Activated T-cell treated with anti-CD3 and anti-CD28 coated beads, Interleukin-2, amount 50 U/mL, for 72 hours (primary cell): ENCODE measurements around the gene NDUFV1. TPM values are rescaled to one million over a fixed set of nuclear protein-coding genes. Genes with fewer than 3 reads are reported as not detected.

Source experiments
- ATAC-seq, 2 donors: fragments of 150-1000 bp; cut with Tn5 transposase; replicated peaks in 1 of 2; 2 replicates each; pipeline ENCODE4 v1.10.0; 2021; ENCODE audit warnings: moderate library complexity in 2 of 2, mild to moderate bottlenecking in 1 of 2
- DNase-seq, 2 donors: peaks; one replicate each; pipeline ENCODE4 v3.0.0; 2021 to 2022; ENCODE audit warnings: mixed read lengths in 1 of 2
- H3K27ac Mint-ChIP-seq: one replicate; pipeline ENCODE4 v1.8.0; 2022; ENCODE audit warnings: mild to moderate bottlenecking, moderate library complexity, mixed read lengths
- H3K27me3 Mint-ChIP-seq: one replicate; pipeline ENCODE4 v1.8.0; 2022; ENCODE audit warnings: low read depth, mixed read lengths
- H3K36me3 Mint-ChIP-seq, 2 donors: one replicate each; pipeline ENCODE4 v1.8.0; 2022; ENCODE audit warnings: mixed read lengths in 2 of 2, mild to moderate bottlenecking in 1 of 2; ENCODE audit not compliant: insufficient read depth in 2 of 2
- H3K4me1 Mint-ChIP-seq: one replicate; pipeline ENCODE4 v1.8.0; 2022; ENCODE audit warnings: low read depth, mixed read lengths
- H3K4me3 Mint-ChIP-seq, 2 donors: one replicate each; pipeline ENCODE4 v1.8.0; 2022; ENCODE audit warnings: mild to moderate bottlenecking in 2 of 2, mixed read lengths in 2 of 2, moderate library complexity in 2 of 2
- H3K9me3 Mint-ChIP-seq, 2 donors: one replicate each; pipeline ENCODE4 v1.8.0; 2022; ENCODE audit warnings: mixed read lengths in 2 of 2
- total RNA-seq, 2 donors: library from RNA; stranded (reverse); gene quantifications; one replicate each; pipeline ENCODE4 v1.2.3, GENCODE V29; 2022

NDUFV1 gene
- total RNA-seq, 2 donors from 2014 or later, result 220 to 244 TPM

DNA sequence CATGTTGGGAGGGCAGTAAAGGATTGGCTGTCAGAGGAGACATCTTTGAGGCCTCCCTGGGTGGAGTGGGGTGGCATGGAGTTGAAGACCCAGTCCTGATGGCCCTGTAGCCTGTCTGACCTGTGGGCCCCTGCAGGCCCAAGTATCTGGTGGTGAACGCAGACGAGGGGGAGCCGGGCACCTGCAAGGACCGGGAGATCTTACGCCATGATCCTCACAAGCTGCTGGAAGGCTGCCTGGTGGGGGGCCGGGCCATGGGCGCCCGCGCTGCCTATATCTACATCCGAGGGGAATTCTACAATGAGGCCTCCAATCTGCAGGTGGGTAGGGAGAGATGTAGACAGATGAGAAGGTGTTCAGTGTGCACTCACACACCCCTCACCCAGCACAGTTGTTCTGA lies 2.6 kb downstream of the NDUFV1 start:
- DNase-seq (no peak), ATAC-seq (no peak)
- Mint-ChIP-seq H3K4me3 (no peak overlapping the region), H3K9me3 (no peaks in the 10 kb centered on the region), H3K27ac (no peak overlapping the region), H3K36me3 (peaks cover 3 to 14% of the 10 kb centered on the region in 2 donors), H3K4me1 (peaks cover 46% of the 10 kb centered on the region), H3K27me3 (no peaks in the 10 kb centered on the region)

DNA sequence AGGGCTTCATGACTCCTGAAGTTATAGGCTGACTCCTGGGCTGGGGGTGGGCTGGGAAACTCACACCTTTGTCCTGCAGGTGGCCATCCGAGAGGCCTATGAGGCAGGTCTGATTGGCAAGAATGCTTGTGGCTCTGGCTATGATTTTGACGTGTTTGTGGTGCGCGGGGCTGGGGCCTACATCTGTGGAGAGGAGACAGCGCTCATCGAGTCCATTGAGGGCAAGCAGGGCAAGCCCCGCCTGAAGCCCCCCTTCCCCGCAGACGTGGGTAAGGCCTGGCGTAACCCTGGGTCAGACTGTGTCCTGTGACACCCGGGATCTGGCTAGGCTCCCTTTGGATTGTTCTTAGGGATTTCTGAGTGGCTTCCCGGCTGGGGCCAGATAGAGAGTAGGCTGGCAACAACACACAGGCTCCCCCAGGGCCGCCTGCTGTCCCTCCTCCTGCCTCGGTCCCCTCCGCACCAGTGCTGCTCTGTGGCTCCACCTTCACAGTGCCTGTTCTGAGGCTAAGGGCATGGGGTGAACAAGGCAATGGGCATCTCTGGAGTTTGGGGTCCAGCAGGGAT lies 3.6 kb downstream of the NDUFV1 start:
- peaks cover 57% of the 10 kb centered on the region for H3K4me1 Mint-ChIP-seq
- ATAC-seq, result no peak
- H3K27ac Mint-ChIP-seq, result no peak overlapping the region
- H3K27me3 Mint-ChIP-seq, result no peaks in the 10 kb centered on the region
- H3K36me3 Mint-ChIP-seq, result peaks cover 3 to 14% of the 10 kb centered on the region in 2 donors
- DNase-seq, result no peak
- no peaks in the 10 kb centered on the region for H3K9me3 Mint-ChIP-seq
- H3K4me3 Mint-ChIP-seq, result no peak overlapping the region

DNA sequence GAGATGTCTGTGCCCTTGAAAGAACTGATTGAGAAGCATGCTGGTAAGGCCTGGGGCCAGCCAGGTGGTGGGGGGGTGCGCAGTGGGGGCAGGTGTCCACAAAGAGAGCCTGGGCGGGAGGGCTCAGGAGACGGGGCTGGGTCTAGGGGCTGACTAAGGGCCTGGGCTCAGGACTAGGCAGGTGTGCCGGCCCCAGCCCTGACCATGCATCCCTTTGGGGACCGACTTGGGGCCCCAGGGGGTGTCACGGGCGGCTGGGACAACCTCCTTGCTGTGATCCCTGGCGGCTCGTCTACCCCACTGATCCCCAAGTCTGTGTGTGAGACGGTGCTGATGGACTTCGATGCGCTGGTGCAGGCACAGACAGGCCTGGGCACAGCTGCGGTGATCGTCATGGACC lies 4.4 kb downstream of the NDUFV1 start:
- peaks cover 59% of the 10 kb centered on the region for H3K4me1 Mint-ChIP-seq

DNA sequence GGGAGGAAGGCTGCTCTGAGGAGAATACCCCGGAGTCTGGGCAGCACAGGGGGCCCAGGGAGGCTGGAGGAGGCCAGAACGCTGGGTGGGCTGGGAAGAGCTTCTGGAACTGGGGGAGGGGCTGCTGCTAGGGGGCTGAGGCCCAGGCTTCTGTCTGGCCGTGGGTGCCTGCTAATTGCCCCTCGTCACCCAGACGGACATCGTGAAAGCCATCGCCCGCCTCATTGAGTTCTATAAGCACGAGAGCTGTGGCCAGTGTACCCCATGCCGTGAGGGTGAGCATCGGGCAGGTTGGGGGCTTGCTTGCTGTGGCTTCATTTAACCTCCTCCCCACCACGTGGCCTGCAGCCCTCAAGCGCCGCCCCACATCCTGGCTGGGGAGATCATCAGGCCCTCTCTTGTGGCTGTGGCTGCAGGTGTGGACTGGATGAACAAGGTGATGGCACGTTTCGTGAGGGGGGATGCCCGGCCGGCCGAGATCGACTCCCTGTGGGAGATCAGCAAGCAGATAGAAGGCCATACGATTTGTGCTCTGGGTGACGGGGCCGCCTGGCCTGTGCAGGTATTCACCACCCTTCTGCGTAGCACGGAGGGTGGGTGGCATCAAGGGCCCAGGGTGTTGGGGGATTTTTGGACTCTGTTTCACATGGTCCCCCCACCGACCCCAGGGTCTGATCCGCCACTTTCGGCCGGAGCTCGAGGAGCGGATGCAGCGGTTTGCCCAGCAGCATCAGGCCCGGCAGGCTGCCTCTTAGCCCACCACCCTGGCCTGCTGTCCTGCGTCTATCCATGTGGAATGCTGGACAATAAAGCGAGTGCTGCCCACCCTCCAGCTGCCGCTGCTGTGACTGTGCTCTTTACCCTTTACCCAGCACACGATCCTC lies 5.2 kb downstream of the NDUFV1 start:
- peaks cover 61% of the 10 kb centered on the region for H3K4me1 Mint-ChIP-seq
- ATAC-seq, result no peak
- no peak overlapping the region for H3K27ac Mint-ChIP-seq
- peaks cover 3 to 14% of the 10 kb centered on the region in 2 donors for H3K36me3 Mint-ChIP-seq
- no peak overlapping the region for H3K4me3 Mint-ChIP-seq
- H3K27me3 Mint-ChIP-seq, result no peaks in the 10 kb centered on the region
- no peaks in the 10 kb centered on the region for H3K9me3 Mint-ChIP-seq
- DNase-seq, result no peak

More for the DNA sequence above, 4.4 kb downstream of the NDUFV1 start:
- H3K9me3 Mint-ChIP-seq, result no peaks in the 10 kb centered on the region
- H3K36me3 Mint-ChIP-seq, result peaks cover 3 to 14% of the 10 kb centered on the region in 2 donors
- no peak overlapping the region for H3K4me3 Mint-ChIP-seq
- ATAC-seq (no peak), DNase-seq (no peak)
- H3K27ac Mint-ChIP-seq, result no peak overlapping the region
- no peaks in the 10 kb centered on the region for H3K27me3 Mint-ChIP-seq

DNA sequence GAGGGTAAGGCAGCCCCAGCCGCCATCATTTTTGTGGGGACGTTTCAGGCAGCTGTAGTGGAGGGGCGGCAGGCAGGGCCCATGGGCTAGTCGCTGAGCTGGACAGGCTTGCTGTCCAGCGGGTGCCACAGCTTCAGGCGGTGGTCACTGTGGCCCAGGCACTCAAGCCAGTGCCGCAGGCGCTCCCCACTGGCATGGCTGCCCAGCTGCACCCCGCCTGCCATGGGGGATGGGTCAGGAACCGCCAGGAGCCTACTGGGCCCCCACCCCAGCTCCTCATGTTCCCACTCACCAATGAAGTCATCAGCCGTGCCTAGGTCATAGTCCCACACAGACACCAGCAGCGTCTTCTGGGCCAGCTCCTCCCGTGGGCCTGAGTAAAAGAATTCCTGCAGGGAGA lies 6.0 kb downstream of the NDUFV1 start:
- H3K4me1 Mint-ChIP-seq, result peaks cover 57% of the 10 kb centered on the region
- peaks cover 2 to 14% of the 10 kb centered on the region in 2 donors for H3K36me3 Mint-ChIP-seq
- H3K4me3 Mint-ChIP-seq, result no peak overlapping the region
- no peak overlapping the region for H3K27ac Mint-ChIP-seq
- DNase-seq (no peak), ATAC-seq (no peak)
- H3K9me3 Mint-ChIP-seq, result no peaks in the 10 kb centered on the region
- H3K27me3 Mint-ChIP-seq, result no peaks in the 10 kb centered on the region

DNA sequence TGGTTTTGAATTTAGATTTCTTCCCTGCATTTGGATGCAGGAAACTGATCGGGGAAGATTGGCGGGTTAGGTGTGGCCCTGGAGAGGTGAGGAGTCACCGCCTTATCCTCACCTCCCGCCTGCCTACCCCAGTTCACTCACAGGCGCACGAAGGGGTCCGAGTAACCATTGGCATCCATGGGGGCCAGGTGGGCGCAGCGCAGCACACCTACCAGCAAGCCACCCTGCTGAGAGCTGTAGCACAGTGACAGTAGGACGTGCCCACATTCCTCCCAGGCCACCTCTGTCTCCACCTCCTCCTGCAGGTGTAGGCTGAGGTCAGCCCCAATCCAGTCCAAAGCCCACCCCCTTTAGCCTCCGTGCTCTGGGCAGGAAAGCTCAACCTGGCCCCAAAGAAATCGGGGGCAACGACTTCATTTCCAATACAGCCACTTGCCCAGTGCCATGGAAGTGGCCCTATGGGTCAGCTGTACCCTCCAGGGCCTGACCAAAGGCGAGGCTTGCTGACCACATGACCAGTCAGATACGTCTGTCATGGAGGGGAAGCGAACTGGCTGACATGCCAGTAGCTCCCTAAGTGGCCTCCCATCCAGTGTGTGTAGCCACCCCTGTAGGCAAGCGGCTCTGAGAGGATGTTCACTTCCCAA lies 6.7 kb downstream of the NDUFV1 start:
- Mint-ChIP-seq H3K27me3 (no peaks in the 10 kb centered on the region), H3K4me3 (peak overlapping the region; percentile 81 to 86), H3K4me1 (peaks cover 50% of the 10 kb centered on the region), H3K27ac (peak overlapping the region; percentile 97), H3K36me3 (peaks cover under 1 to 13% of the 10 kb centered on the region in 2 donors), H3K9me3 (no peaks in the 10 kb centered on the region)
- ATAC-seq (no peak), DNase-seq (no peak)

DNA sequence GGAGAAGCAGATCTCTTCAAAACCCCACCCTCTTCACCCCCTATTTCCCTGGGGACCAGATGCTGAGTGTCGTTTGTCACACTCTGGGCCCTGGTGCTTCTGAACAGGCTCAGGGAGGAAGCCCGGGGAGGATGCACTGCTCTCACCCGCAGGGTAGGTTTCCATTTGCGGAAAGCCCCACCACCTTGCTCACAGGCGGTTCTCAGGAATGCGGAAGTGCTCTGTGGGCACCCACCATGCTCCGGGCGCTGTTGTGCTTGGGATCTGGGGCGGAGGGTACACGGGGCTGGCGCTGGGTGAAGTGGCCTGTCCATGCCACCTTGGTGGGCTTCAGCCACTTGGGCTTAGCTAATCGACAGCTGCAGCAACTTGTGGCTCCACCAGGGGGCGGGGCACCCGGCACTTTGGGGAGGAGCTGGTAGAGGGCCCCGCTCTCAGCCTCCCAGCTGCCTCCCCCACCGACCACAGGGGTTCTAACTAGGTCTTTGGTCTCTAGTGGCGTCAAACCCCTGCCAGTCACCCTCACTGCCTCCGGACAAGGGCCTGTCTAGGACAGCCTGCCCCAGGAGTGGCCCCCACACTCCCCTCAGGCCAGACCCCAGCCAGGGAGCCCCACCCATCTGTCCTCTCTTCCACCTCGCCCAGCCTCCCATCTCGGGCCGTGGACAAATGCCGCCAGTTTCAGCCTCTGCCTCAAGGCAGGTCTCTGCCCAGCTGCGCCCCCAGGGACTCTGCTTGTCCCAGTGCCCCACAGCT lies 7.4 kb downstream of the NDUFV1 start:
- Mint-ChIP-seq H3K4me1 (peaks cover 43% of the 10 kb centered on the region), H3K27ac (peak overlapping the region; percentile 97), H3K36me3 (peaks cover 0 to 6% of the 10 kb centered on the region in 2 donors), H3K4me3 (peak overlapping the region; percentile 81 to 86), H3K9me3 (no peaks in the 10 kb centered on the region), H3K27me3 (no peaks in the 10 kb centered on the region)
- ATAC-seq, result peak; percentile 89 to 90
- peak; percentile 85 to 86 for DNase-seq

DNA sequence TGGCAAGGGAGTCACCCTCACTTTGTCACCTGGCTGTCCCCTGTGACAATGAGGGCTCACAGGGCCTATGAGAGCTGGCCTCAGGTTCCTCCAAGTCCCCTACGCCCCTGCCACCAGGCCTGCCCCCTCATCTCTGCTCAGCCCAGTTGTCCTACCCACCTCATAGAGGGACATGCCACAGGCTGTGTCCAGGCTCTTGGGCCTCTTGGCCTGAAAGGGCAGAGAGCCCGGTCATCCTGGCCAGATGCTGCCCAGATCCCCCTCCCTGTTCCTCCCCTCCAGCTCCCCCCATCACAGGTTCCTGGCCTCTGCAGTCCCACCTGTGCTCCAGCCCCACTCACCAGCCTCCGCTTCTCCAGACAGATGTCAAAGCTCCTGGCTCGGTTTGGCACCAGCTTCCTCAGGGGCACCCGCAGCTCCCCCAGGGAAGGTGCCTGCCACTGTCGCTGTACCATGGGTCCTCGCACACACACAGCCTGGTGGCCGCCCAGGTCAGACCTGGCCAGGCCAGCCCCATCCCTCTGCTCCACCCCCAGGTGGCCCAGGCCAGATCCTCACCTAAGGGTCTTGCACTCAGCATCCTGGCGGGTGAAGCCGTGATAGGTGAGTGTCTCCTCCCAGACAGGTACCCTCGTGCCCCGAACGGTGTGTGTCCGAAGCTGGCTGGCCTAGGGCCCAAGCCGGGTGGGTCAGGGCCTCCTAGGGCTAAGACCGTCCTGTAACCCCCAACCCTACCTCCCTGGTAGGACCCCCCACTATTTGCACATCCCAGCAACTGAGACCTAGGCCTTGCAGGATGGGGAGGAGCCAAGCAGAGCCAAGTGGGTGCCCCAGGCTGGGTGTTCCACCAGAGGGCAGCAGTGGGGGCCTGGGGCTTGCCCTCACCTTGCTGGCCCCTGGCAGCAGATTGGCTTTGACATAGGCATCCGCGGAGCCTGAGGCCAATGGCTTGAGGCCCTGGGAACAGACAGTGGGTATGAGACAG lies 8.3 kb downstream of the NDUFV1 start:
- ATAC-seq (peak; percentile 45 to 59), DNase-seq (peak; percentile 81 to 87)
- Mint-ChIP-seq H3K27me3 (no peaks in the 10 kb centered on the region), H3K4me3 (peak overlapping the region; percentile 81 to 86), H3K27ac (peak overlapping the region; percentile 97), H3K36me3 (peaks cover 0 to 4% of the 10 kb centered on the region in 2 donors), H3K4me1 (peaks cover 38% of the 10 kb centered on the region), H3K9me3 (no peaks in the 10 kb centered on the region)

DNA sequence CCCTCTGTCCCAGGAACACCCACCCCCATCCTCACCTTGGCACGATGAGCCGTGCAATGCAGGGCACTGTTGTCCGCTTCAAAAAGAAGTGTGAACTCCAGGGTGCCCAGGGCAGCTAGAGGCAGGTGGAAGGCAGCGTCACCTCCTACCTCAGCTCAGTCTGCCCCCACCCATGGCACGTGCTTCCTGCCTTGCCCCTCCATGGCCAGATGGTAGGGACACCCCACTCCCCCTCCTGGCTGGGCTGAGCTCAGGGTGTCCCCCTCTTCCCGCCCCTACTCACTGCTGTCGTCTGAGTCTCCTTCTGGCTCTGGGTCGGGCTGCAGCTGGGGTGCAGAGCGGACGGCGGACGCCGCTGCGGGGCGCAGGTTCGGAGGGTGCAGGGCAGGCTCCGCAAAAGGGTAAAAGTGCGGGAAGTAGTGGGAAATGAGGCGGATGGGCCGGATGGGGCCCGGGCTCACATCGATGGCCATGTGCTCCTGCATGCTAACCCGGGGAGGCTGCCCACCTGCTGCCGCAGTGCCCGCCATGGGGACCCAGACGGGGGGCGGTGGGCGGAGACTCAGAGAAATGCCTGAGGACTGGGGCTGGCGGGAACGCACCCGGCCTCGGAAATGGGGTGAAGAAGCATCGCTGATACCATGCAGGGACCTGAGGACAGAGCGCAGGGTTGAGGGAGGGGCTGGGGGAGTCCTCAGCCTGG lies 9.1 kb downstream of the NDUFV1 start:
- Mint-ChIP-seq H3K27me3 (no peaks in the 10 kb centered on the region), H3K27ac (no peak overlapping the region), H3K36me3 (peaks cover 0 to 3% of the 10 kb centered on the region in 2 donors), H3K4me3 (peak overlapping the region; percentile 75 to 86), H3K9me3 (no peaks in the 10 kb centered on the region), H3K4me1 (peaks cover 38% of the 10 kb centered on the region)
- ATAC-seq (peak in 1 of 2 donors; percentile 2), DNase-seq (no peak)

DNA sequence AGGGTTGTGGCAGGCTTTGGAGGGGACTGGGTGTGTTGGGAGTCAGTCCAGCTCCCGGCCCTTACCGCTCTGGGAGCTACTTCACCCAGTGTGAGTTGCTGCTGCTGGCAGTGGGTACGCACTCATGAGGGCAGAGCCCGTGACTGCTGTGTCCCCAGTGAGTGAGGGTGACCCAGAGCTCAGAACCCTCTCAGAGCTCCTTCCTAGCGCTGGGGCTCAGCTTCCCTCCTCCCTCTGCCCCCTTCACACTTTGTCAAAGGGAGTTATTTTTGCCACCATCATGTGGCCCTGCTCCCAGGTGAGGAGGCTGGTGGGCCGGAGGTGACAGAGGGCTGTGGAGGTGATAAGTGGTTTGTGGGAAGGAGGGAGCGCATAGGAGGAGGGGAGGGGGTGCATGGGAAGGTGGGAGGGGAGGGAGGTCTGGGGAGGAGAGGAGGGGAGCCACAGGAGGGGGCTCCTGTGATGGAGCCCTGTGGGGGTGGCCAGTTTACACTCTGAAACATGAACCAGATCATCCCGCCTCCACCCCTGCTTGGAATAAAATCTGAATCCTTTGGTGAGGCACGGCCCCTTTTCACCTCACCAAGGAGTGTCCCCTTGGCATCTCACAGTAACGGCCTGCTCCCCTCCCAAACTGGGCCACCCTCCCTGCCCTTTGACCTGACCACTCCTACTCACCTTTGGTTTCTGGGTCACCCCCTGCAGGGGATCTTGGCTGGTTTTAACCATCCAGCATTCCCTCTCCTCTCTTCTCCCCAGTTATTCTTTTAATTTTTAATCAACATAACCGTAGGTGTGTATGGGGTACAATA lies 9.9 kb downstream of the NDUFV1 start:
- Mint-ChIP-seq H3K4me3 (peak overlapping the region; percentile 75 to 86), H3K27me3 (no peaks in the 10 kb centered on the region), H3K4me1 (peaks cover 38% of the 10 kb centered on the region), H3K27ac (peak overlapping the region; percentile 78), H3K36me3 (peaks cover 0 to 2% of the 10 kb centered on the region in 2 donors), H3K9me3 (no peaks in the 10 kb centered on the region)
- ATAC-seq (no peak), DNase-seq (no peak)
